Astrocyte (in vitro differentiated cells and primary cell): ENCODE results near the gene SLC9A5.

Experiments used
- EZH2 ChIP-seq: IDR thresholded peaks from 2 replicates; pipeline ENCODE4 v1.6.1; 2012; ENCODE audit warnings: mild to moderate bottlenecking, low read length, inconsistent platforms; ENCODE audit not compliant: insufficient read depth
- TF ChIP-seq, protein P1 (sequence below): IDR thresholded peaks from 2 replicates; pipeline ENCODE4 v1.5.1; 2011; ENCODE audit warnings: low read depth, mild to moderate bottlenecking, inconsistent platforms, low read length, moderate library complexity; ENCODE audit not compliant: insufficient read depth

DNA sequence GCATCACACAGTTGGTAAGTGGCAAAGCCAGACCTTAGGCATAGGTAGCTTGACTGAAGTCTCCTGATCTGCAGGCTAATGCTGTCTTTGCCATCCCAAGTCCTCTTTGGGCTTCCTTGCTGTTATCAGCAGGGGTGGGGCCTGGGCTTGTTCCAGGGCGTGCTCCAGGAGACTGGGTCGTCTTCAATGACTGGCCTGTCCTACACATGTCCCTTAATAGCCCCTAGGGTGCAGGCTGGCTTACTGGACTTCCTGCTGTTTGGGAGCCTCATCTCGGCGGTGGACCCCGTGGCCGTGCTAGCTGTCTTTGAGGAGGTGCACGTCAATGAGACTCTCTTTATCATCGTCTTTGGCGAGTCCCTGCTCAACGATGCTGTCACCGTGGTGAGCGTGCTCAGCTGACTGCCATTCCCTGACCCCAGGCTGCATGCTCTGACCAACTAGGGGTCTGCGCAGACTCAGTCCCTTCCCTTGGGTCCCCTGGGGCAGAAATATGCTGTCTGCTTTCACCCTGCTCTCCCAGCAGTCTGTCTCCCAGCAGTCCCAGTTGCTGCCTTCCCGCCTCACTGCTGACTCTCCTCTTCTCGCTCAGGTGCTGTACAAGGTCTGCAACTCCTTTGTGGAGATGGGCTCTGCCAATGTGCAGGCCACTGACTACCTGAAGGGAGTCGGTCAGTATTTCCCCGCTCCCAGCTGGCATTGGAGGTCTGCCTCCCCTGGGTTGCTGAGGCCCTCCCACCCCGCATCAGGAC is 6.2 kb downstream of the SLC9A5 start:
- TF ChIP-seq, protein P1, sequence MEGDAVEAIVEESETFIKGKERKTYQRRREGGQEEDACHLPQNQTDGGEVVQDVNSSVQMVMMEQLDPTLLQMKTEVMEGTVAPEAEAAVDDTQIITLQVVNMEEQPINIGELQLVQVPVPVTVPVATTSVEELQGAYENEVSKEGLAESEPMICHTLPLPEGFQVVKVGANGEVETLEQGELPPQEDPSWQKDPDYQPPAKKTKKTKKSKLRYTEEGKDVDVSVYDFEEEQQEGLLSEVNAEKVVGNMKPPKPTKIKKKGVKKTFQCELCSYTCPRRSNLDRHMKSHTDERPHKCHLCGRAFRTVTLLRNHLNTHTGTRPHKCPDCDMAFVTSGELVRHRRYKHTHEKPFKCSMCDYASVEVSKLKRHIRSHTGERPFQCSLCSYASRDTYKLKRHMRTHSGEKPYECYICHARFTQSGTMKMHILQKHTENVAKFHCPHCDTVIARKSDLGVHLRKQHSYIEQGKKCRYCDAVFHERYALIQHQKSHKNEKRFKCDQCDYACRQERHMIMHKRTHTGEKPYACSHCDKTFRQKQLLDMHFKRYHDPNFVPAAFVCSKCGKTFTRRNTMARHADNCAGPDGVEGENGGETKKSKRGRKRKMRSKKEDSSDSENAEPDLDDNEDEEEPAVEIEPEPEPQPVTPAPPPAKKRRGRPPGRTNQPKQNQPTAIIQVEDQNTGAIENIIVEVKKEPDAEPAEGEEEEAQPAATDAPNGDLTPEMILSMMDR = no peak
- TF ChIP-seq EZH2 = no peak
